SK-N-SH (cell line): ENCODE results near the gene LRSAM1. TPM values are rescaled to one million over a fixed set of nuclear protein-coding genes. Genes with fewer than 3 reads are reported as not detected.

Experiments used
- CTCF ChIA-PET: fragments of 300-600, 350-600 bp; formaldehyde crosslinking; extraction: SDS; loops from one replicate; lab custom pipeline; 2021; lab: Yijun Ruan, JAX
- POLR2A ChIA-PET: fragments of 350-600 bp; sonication (Branson Sonifier 250); formaldehyde crosslinking; extraction: SDS; loops from one replicate; lab custom pipeline; 2020; ENCODE audit warnings: antibody characterized with exemption, inconsistent platforms; lab: Yijun Ruan, JAX
- DNase-seq: peaks from one replicate; pipeline ENCODE4 v3.0.0; 2012
- H2AFZ ChIP-seq: fragments of 200-600 bp; sonication (generic); 2 replicates; pipeline ENCODE4 v1.8.1; 2016; ENCODE audit warnings: antibody characterized with exemption, mild to moderate bottlenecking, low read depth
- H3F3A ChIP-seq: fragments of 200-600 bp; sonication (generic); replicated peaks from 2 replicates; pipeline ENCODE3; 2016; ENCODE audit warnings: antibody characterized with exemption, mild to moderate bottlenecking; ENCODE audit not compliant: insufficient read depth
- H3K27ac ChIP-seq, 2 experiments: fragments of 200-500 bp in 1 of 2; fragments of 200-600 bp in 1 of 2; sonication (Bioruptor generic) in 1 of 2; sonication (generic), shearing (Covaris generic) in 1 of 2; 2 replicates each; pipeline versions ENCODE4 v1.5.1 to v1.6.1; 2014 to 2016; ENCODE audit warnings: low read depth in 2 of 2, inconsistent platforms in 1 of 2, low read length in 1 of 2, mild to moderate bottlenecking in 1 of 2, mixed read lengths in 1 of 2
- H3K27me3 ChIP-seq: fragments of 200-600 bp; sonication (generic), shearing (Covaris generic); 2 replicates; pipeline ENCODE4 v1.6.1; 2016; ENCODE audit warnings: mixed run types; ENCODE audit not compliant: insufficient read depth
- H3K36me3 ChIP-seq, 2 experiments: fragments of 200-500 bp in 1 of 2; fragments of 200-600 bp in 1 of 2; sonication (Bioruptor generic) in 1 of 2; sonication (generic) in 1 of 2; replicated peaks in 1 of 2; 2 replicates each; pipeline versions ENCODE3 to v1.5.1; 2014 to 2016; ENCODE audit warnings: low read length in 1 of 2, mild to moderate bottlenecking in 1 of 2; ENCODE audit not compliant: insufficient read depth in 2 of 2, control insufficient read depth in 1 of 2
- H3K4me1 ChIP-seq, 2 experiments: fragments of 200-500 bp in 1 of 2; fragments of 200-600 bp in 1 of 2; sonication (Bioruptor generic) in 1 of 2; sonication (generic), shearing (Covaris generic) in 1 of 2; 2 replicates each; pipeline versions ENCODE4 v1.5.1 to v1.6.1; 2014 to 2016; ENCODE audit warnings: low read depth in 1 of 2, low read length in 1 of 2, mixed run types in 1 of 2; ENCODE audit not compliant: insufficient read depth in 2 of 2, control insufficient read depth in 1 of 2
- H3K4me2 ChIP-seq: fragments of 200-600 bp; sonication (generic), shearing (Covaris generic); 2 replicates; pipeline ENCODE4 v1.6.1; 2017; ENCODE audit warnings: mixed run types
- H3K4me3 ChIP-seq, 2 experiments: fragments of 200-500 bp in 1 of 2; fragments of 200-600 bp in 1 of 2; sonication (Bioruptor generic) in 1 of 2; sonication (generic), shearing (Covaris generic) in 1 of 2; 2 replicates each; pipeline versions ENCODE4 v1.5.1 to v1.8.1; 2014 to 2016; ENCODE audit warnings: low read depth in 2 of 2, inconsistent platforms in 1 of 2, low read length in 1 of 2, mild to moderate bottlenecking in 1 of 2, mixed read lengths in 1 of 2, moderate library complexity in 1 of 2
- H3K79me2 ChIP-seq: fragments of 200-600 bp; sonication (generic); 2 replicates; pipeline ENCODE4 v1.8.1; 2017; ENCODE audit warnings: mild to moderate bottlenecking; ENCODE audit not compliant: insufficient read depth
- H3K9ac ChIP-seq: fragments of 200-600 bp; sonication (generic); 2 replicates; pipeline ENCODE4 v1.6.1; 2017; ENCODE audit warnings: mixed run types
- H3K9me2 ChIP-seq: fragments of 200-600 bp; sonication (generic); 2 replicates; pipeline ENCODE4 v1.6.1; 2017; ENCODE audit warnings: mixed run types
- H3K9me3 ChIP-seq: fragments of 200-600 bp; sonication (generic); 2 replicates; pipeline ENCODE4 v1.6.1; 2017; ENCODE audit warnings: mixed run types, mild to moderate bottlenecking, moderate library complexity
- H4K20me1 ChIP-seq: fragments of 200-600 bp; sonication (generic); 2 replicates; pipeline ENCODE4 v1.6.1; 2017; ENCODE audit warnings: mild to moderate bottlenecking, mixed run types; ENCODE audit not compliant: insufficient read depth
- EP300 ChIP-seq, 2 experiments: IDR thresholded peaks; 2 replicates each; pipeline versions ENCODE4 v1.4.0 to v1.6.1; 2012; ENCODE audit warnings: borderline replicate concordance in 1 of 2, low read depth in 1 of 2, low read length in 1 of 2
- EZH2phosphoT487 ChIP-seq: fragments of 200-600 bp; sonication (generic); IDR thresholded peaks from 2 replicates; pipeline ENCODE4 v1.6.1; 2017; ENCODE audit warnings: low read depth, mixed run types, mild to moderate bottlenecking, antibody characterized with exemption, moderate library complexity, borderline replicate concordance
- FOSL2 ChIP-seq: IDR thresholded peaks from 2 replicates; pipeline ENCODE4 v1.4.0; 2012; ENCODE audit warnings: low read depth, mild to moderate bottlenecking, moderate library complexity, borderline replicate concordance
- FOXJ3 ChIP-seq: sonication (generic); formaldehyde crosslinking; IDR thresholded peaks from 2 replicates; pipeline ENCODE4 v1.5.1; 2020; ENCODE audit warnings: mild to moderate bottlenecking, missing genetic modification reagents
- FOXM1 ChIP-seq: IDR thresholded peaks from 2 replicates; pipeline ENCODE4 v1.4.0; 2012; ENCODE audit warnings: low read depth, mild to moderate bottlenecking
- MXI1 ChIP-seq: IDR thresholded peaks from 2 replicates; pipeline ENCODE4 v1.6.1; 2012; ENCODE audit warnings: mild to moderate bottlenecking, low read depth, low read length, improper control_type of control experiment
- NFIC ChIP-seq: IDR thresholded peaks from 2 replicates; pipeline ENCODE4 v1.4.0; 2012; ENCODE audit warnings: borderline replicate concordance
- NRF1 ChIP-seq: IDR thresholded peaks from 2 replicates; pipeline ENCODE4 v1.6.1; 2012; ENCODE audit warnings: low read depth, mild to moderate bottlenecking, low read length
- POLR2AphosphoS5 ChIP-seq: IDR thresholded peaks from 2 replicates; pipeline ENCODE4 v1.6.1; 2012; ENCODE audit warnings: low read depth, low read length
- RXRA ChIP-seq: IDR thresholded peaks from 2 replicates; pipeline ENCODE4 v1.4.0; 2012; ENCODE audit warnings: low read depth, mild to moderate bottlenecking, borderline replicate concordance
- SIN3A ChIP-seq: IDR thresholded peaks from 2 replicates; pipeline ENCODE4 v1.6.1; 2012; ENCODE audit warnings: low read depth, mild to moderate bottlenecking, low read length, moderate library complexity, borderline replicate concordance
- TAF1 ChIP-seq: IDR thresholded peaks from 2 replicates; pipeline ENCODE4 v1.6.1; 2012; ENCODE audit warnings: low read depth, mild to moderate bottlenecking, low read length, moderate library complexity, borderline replicate concordance
- TEAD4 ChIP-seq: IDR thresholded peaks from 2 replicates; pipeline ENCODE4 v1.4.0; 2012; ENCODE audit warnings: mild to moderate bottlenecking, borderline replicate concordance; ENCODE audit not compliant: insufficient read depth
- WGBS: methylation state at CpG from one replicate; pipeline ENCODE4 v1.1.6; 2017; ENCODE audit warnings: low lambda C conversion rate; 5-methylcytosine and 5-hydroxymethylcytosine counted together
- polyA plus RNA-seq, 3 experiments: library from polyadenylated mRNA; depleted of rRNA; stranded (reverse); fragments of >200 nt; gene quantifications; 2 replicates each; pipeline ENCODE4 v1.2.3, GENCODE V29; 2012
- TF ChIP-seq, protein P1 (sequence below): fragments of 150-350 bp; IDR thresholded peaks from 2 replicates; pipeline ENCODE4 v1.6.1; 2017; ENCODE audit warnings: antibody characterized with exemption, low read length, low read depth, borderline replicate concordance
- TF ChIP-seq, protein P2 (sequence below): IDR thresholded peaks from 2 replicates; pipeline ENCODE4 v1.4.0; 2012; ENCODE audit warnings: low read depth
- TF ChIP-seq, protein P3 (sequence below): IDR thresholded peaks from 2 replicates; pipeline ENCODE4 v1.6.1; 2012; ENCODE audit warnings: mild to moderate bottlenecking, low read depth, low read length, moderate library complexity

Gene LRSAM1
- polyA plus RNA-seq, 1 of the 3 experiments (the other 2 are of a cell fraction): 8.0 TPM

DNA sequence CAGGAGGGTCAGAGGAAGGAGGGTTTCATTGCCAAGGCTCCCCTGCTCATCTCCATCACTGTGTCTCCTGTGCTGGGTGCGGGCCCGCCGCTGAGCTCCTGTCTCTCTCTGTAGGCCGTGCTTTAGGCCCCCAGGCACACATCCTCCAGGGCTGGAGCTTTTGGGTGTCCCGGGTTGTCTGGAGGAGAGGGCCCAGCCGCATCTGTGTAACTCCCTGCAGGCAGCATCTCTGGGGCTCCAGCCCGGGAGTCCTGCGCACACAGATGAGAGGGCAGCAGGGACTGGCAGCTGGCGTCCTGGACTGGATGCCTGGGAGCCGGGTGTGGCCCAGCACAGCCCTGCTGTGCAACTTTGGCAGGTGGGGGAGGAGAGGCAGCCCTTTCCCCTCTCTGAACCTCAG is 40.2 kb downstream of the LRSAM1 start:
- no peak overlapping the region for H3K4me3 ChIP-seq
- H3K9me2 ChIP-seq: no peaks in the 10 kb centered on the region
- H2AFZ ChIP-seq: no peak overlapping the region
- no peaks in the 10 kb centered on the region for H3K79me2 ChIP-seq
- H3K27me3 ChIP-seq: no peaks in the 10 kb centered on the region
- no peaks in the 10 kb centered on the region for H3K9me3 ChIP-seq
- 85% methylated on average over 4 of the region's 10 CpGs for WGBS
- H3F3A ChIP-seq: peaks cover 31% of the 10 kb centered on the region
- no peak overlapping the region for H3K27ac ChIP-seq
- POLR2A ChIA-PET: no interaction called here
- no peak for TF ChIP-seq TAF1
- TF ChIP-seq EP300 (IDR thresholded peaks at IDR 0.05; ENCODE audit: borderline replicate concordance in 1 of 2, low read depth in 1 of 2, low read length in 1 of 2): no peak
- TF ChIP-seq, all 33 proteins: peak for 0
- H3K4me1 ChIP-seq: peaks cover 11 to 13% of the 10 kb centered on the region in 2 experiments; a peak in 2 of 4 replicates
- peaks cover 3 to 37% of the 10 kb centered on the region in 2 experiments for H3K36me3 ChIP-seq
- no peak overlapping the region for H3K9ac ChIP-seq
- H4K20me1 ChIP-seq: no peaks in the 10 kb centered on the region
- CTCF ChIA-PET: interaction anchor here (0.5 to 3.7 kb wide), 3 partner anchors 12 to 69 kb away, joined by 3 to 25 read pairs (median 4); no protein-coding TSS in a partner anchor
- no peak overlapping the region for H3K4me2 ChIP-seq
- no peak for DNase-seq

DNA sequence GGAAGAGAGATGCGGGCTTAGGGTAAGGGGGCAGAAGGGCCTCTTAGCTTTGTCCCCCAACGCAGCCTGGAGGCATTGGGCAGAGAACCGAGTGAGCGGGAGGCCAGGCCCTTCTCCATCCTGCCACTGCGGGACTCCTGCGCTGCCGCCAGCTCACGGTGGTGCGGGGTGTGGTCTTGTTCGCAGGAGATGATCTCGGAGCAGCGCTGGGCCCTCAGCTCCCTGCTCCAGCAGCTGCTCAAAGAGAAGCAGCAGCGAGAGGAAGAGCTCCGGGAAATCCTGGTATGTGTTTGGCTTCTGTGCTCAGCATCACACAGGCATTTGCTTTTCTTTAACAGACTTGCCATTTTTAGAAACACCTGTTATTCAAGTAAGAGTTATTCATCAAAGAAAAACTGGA is 41.3 kb downstream of the LRSAM1 start:
- 87% methylated on average over 6 of the region's 14 CpGs for WGBS
- CTCF ChIA-PET: interaction anchor here (0.6 to 2.0 kb wide), 4 partner anchors 11 to 242 kb away, joined by 3 to 7 read pairs (median 4); partner anchors contain the start of gene TOR2A

More for the DNA sequence above, 41.3 kb downstream of the LRSAM1 start:
- DNase-seq: no peak
- H3K9ac ChIP-seq: no peak overlapping the region
- H4K20me1 ChIP-seq: no peaks in the 10 kb centered on the region
- POLR2A ChIA-PET: no interaction called here
- H3K79me2 ChIP-seq: no peaks in the 10 kb centered on the region
- peaks cover 34% of the 10 kb centered on the region for H3F3A ChIP-seq
- peaks cover 11 to 19% of the 10 kb centered on the region in 2 experiments; a peak in 2 of 4 replicates for H3K4me1 ChIP-seq
- no peak overlapping the region for H3K4me3 ChIP-seq
- H3K27ac ChIP-seq: no peak overlapping the region
- no peak overlapping the region for H2AFZ ChIP-seq
- no peak overlapping the region for H3K4me2 ChIP-seq
- no peak for TF ChIP-seq EZH2phosphoT487
- TF ChIP-seq, protein P1, sequence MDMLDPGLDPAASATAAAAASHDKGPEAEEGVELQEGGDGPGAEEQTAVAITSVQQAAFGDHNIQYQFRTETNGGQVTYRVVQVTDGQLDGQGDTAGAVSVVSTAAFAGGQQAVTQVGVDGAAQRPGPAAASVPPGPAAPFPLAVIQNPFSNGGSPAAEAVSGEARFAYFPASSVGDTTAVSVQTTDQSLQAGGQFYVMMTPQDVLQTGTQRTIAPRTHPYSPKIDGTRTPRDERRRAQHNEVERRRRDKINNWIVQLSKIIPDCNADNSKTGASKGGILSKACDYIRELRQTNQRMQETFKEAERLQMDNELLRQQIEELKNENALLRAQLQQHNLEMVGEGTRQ: no peak
- no peak for TF ChIP-seq FOXM1
- TF ChIP-seq MXI1: no peak
- no peak for TF ChIP-seq NFIC
- TF ChIP-seq, protein P2, sequence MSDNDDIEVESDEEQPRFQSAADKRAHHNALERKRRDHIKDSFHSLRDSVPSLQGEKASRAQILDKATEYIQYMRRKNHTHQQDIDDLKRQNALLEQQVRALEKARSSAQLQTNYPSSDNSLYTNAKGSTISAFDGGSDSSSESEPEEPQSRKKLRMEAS: no peak
- TF ChIP-seq FOXJ3 (CRISPR knock-in tag): no peak
- no peak for TF ChIP-seq SIN3A
- TF ChIP-seq, protein P3, sequence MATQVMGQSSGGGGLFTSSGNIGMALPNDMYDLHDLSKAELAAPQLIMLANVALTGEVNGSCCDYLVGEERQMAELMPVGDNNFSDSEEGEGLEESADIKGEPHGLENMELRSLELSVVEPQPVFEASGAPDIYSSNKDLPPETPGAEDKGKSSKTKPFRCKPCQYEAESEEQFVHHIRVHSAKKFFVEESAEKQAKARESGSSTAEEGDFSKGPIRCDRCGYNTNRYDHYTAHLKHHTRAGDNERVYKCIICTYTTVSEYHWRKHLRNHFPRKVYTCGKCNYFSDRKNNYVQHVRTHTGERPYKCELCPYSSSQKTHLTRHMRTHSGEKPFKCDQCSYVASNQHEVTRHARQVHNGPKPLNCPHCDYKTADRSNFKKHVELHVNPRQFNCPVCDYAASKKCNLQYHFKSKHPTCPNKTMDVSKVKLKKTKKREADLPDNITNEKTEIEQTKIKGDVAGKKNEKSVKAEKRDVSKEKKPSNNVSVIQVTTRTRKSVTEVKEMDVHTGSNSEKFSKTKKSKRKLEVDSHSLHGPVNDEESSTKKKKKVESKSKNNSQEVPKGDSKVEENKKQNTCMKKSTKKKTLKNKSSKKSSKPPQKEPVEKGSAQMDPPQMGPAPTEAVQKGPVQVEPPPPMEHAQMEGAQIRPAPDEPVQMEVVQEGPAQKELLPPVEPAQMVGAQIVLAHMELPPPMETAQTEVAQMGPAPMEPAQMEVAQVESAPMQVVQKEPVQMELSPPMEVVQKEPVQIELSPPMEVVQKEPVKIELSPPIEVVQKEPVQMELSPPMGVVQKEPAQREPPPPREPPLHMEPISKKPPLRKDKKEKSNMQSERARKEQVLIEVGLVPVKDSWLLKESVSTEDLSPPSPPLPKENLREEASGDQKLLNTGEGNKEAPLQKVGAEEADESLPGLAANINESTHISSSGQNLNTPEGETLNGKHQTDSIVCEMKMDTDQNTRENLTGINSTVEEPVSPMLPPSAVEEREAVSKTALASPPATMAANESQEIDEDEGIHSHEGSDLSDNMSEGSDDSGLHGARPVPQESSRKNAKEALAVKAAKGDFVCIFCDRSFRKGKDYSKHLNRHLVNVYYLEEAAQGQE: no peak
- TF ChIP-seq POLR2AphosphoS5: no peak
- TF ChIP-seq TEAD4: no peak
- TF ChIP-seq RXRA: no peak
- TF ChIP-seq NRF1: no peak
- TF ChIP-seq FOSL2: no peak
- no peak for TF ChIP-seq TAF1
- peaks cover 3 to 45% of the 10 kb centered on the region in 2 experiments for H3K36me3 ChIP-seq
- no peaks in the 10 kb centered on the region for H3K9me2 ChIP-seq
- no peaks in the 10 kb centered on the region for H3K27me3 ChIP-seq
- no peaks in the 10 kb centered on the region for H3K9me3 ChIP-seq
